ENCODE measurements around the gene MYL12B.

Gene MYL12B

GRCh38 chr18:3281456-3282400 lies 19.8 kb downstream of the MYL12B start:
- H3K4me1 ChIP-seq, result peaks cover 15% of the 10 kb centered on the region

GRCh38 chr18:3283253-3283863 lies 21.4 kb downstream of the MYL12B start:
- in situ Hi-C loops (cut with MboI; ENCODE audit: low sequenced_read_pairs), result loop anchor here (5.0 to 25.0 kb wide), 5 partner anchors 171 to 704 kb away; partner anchors contain the start of gene TGIF1

More at GRCh38 chr18:3281456-3282400, 19.8 kb downstream of the MYL12B start:
- Histone ChIP-seq H3K36me3 (replicated peaks) (peaks cover 15% of the 10 kb centered on the region), H3K4me3 (no peak overlapping the region), H3K9me3 (no peaks in the 10 kb centered on the region), H3K27me3 (ENCODE audit: low read depth) (no peaks in the 10 kb centered on the region)
- in situ Hi-C loops (cut with MboI; ENCODE audit: low sequenced_read_pairs), result loop anchor here (5.0 to 25.0 kb wide), 5 partner anchors 173 to 706 kb away; partner anchors contain the start of gene TGIF1
- peak in 1 of 2 experiments; percentile 81 for DNase-seq (ENCODE audit: low spot score in 2 of 2)

DNA sequence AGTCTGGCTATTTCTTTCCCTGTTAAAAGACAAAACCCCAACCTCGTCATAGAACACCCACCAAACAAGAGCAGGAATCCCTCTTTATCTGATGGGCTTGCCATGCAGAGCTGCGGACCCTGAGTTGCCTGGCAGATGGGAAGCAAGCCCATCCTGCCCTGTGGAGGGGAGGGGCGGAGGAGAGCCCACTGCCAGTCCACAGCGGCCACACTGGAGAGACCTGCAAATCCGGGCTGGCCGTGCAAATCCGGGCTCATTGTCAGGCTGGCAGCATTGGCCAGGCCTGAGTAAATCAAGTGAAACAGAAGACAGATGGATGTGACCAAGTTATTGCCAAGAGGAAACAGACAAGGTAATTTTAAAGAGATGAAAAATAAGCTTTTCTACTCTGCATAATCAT lies 22.0 kb downstream of the MYL12B start:
- Histone ChIP-seq H3K36me3 (replicated peaks) (no peaks in the 10 kb centered on the region), H3K4me3 (no peak overlapping the region), H3K4me1 (peaks cover 4% of the 10 kb centered on the region; the same call in 1 of the 2 replicates), H3K27me3 (ENCODE audit: low read depth) (no peaks in the 10 kb centered on the region), H3K9me3 (no peaks in the 10 kb centered on the region)
- in situ Hi-C loops (cut with MboI; ENCODE audit: low sequenced_read_pairs), result loop anchor here (5.0 to 25.0 kb wide), 5 partner anchors 171 to 703 kb away; partner anchors contain the start of gene TGIF1
- no peak for DNase-seq (ENCODE audit: low spot score in 2 of 2)

More at GRCh38 chr18:3283253-3283863, 21.4 kb downstream of the MYL12B start:
- no peaks in the 10 kb centered on the region for H3K9me3 ChIP-seq
- peaks cover under 1% of the 10 kb centered on the region for H3K36me3 ChIP-seq (replicated peaks)
- no peak overlapping the region for H3K4me3 ChIP-seq
- H3K27me3 ChIP-seq (ENCODE audit: low read depth), result no peaks in the 10 kb centered on the region
- peaks cover 10% of the 10 kb centered on the region for H3K4me1 ChIP-seq
- DNase-seq (ENCODE audit: low spot score in 2 of 2), result no peak

DNA sequence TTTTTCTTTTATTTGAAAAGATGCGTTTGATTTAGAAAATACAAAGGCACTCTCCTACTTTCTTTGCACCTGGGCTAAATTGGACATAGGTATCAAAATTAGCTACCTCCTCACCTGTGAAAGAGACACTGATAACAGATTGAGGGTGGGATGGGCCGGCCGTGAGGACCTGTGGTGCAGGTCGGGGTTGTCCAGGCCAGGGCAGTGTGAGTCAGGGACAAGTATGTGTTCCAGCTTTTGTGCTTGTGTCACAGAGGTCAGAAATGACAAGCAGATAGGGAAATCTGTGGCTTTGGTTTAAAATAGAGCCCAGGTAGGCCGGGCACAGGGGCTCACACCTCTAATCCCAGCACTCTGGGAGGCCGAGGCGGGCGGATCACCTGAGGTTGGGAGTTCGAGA lies 22.6 kb downstream of the MYL12B start:
- H3K9me3 ChIP-seq, result no peaks in the 10 kb centered on the region
- H3K4me3 ChIP-seq, result no peak overlapping the region
- H3K4me1 ChIP-seq, result no peaks in the 10 kb centered on the region
- DNase-seq (ENCODE audit: low spot score in 2 of 2), result no peak
- H3K36me3 ChIP-seq (replicated peaks), result no peaks in the 10 kb centered on the region
- in situ Hi-C loops (cut with MboI; ENCODE audit: low sequenced_read_pairs), result loop anchor here (5.0 to 25.0 kb wide), 5 partner anchors 170 to 703 kb away; partner anchors contain the start of gene TGIF1
- H3K27me3 ChIP-seq (ENCODE audit: low read depth), result no peaks in the 10 kb centered on the region

GRCh38 chr18:3286159-3286558 lies 24.2 kb downstream of the MYL12B start:
- Histone ChIP-seq H3K36me3 (replicated peaks) (no peaks in the 10 kb centered on the region), H3K27me3 (ENCODE audit: low read depth) (no peaks in the 10 kb centered on the region), H3K4me1 (no peaks in the 10 kb centered on the region), H3K4me3 (no peak overlapping the region), H3K9me3 (no peaks in the 10 kb centered on the region)
- in situ Hi-C loops (cut with MboI; ENCODE audit: low sequenced_read_pairs), result loop anchor here (10.0 to 25.0 kb wide), 3 partner anchors 169 to 701 kb away; partner anchors contain the start of gene TGIF1
- no peak for DNase-seq (ENCODE audit: low spot score in 2 of 2)

- no peaks in the 10 kb centered on the region for H3K9me3 ChIP-seq
- DNase-seq (ENCODE audit: low spot score in 2 of 2), result no peak
- in situ Hi-C loops (cut with MboI; ENCODE audit: low sequenced_read_pairs), result loop anchor here (25.0 kb wide), 1 partner anchor 694 kb away; no protein-coding TSS in a partner anchor
Measured at GRCh38 chr18:3293196-3293951, 31.4 kb downstream of the MYL12B start.

GRCh38 chr18:3294435-3295080 lies 32.6 kb downstream of the MYL12B start:
- no peak overlapping the region for H3K4me3 ChIP-seq
- no peaks in the 10 kb centered on the region for H3K36me3 ChIP-seq (replicated peaks)
- no peaks in the 10 kb centered on the region for H3K27me3 ChIP-seq (ENCODE audit: low read depth)
- peaks cover 2% of the 10 kb centered on the region for H3K4me1 ChIP-seq
- in situ Hi-C loops (cut with MboI; ENCODE audit: low sequenced_read_pairs), result loop anchor here (25.0 kb wide), 1 partner anchor 693 kb away; no protein-coding TSS in a partner anchor
- H3K9me3 ChIP-seq, result no peaks in the 10 kb centered on the region
- no peak for DNase-seq (ENCODE audit: low spot score in 2 of 2)

More at GRCh38 chr18:3293196-3293951, 31.4 kb downstream of the MYL12B start:
- Histone ChIP-seq H3K4me1 (peaks cover 2% of the 10 kb centered on the region), H3K36me3 (replicated peaks) (no peaks in the 10 kb centered on the region), H3K4me3 (no peak overlapping the region), H3K27me3 (ENCODE audit: low read depth) (no peaks in the 10 kb centered on the region)

- Histone ChIP-seq H3K4me3 (peak overlapping the region; percentile 69), H3K36me3 (replicated peaks) (no peaks in the 10 kb centered on the region), H3K4me1 (peaks cover 2% of the 10 kb centered on the region), H3K9me3 (no peaks in the 10 kb centered on the region), H3K27me3 (ENCODE audit: low read depth) (peaks cover 6% of the 10 kb centered on the region; the same call in 1 of the 2 replicates)
- DNase-seq (ENCODE audit: low spot score in 2 of 2), result peak; percentile 92 to 97
- in situ Hi-C loops (cut with MboI; ENCODE audit: low sequenced_read_pairs), result loop anchor here (25.0 kb wide), 1 partner anchor 690 kb away; no protein-coding TSS in a partner anchor
Measured at GRCh38 chr18:3297025-3297984, 35.4 kb downstream of the MYL12B start.

- H3K4me1 ChIP-seq, result no peaks in the 10 kb centered on the region
- no peaks in the 10 kb centered on the region for H3K36me3 ChIP-seq (replicated peaks)
- no peaks in the 10 kb centered on the region for H3K9me3 ChIP-seq
- no peak for DNase-seq (ENCODE audit: low spot score in 2 of 2)
- no peak overlapping the region for H3K4me3 ChIP-seq
- peaks cover 4% of the 10 kb centered on the region; the same call in 1 of the 2 replicates for H3K27me3 ChIP-seq (ENCODE audit: low read depth)
- in situ Hi-C loops (cut with MboI; ENCODE audit: low sequenced_read_pairs), result no loop called here
Measured at GRCh38 chr18:3304832-3305231, 42.9 kb downstream of the MYL12B start.

GRCh38 chr18:3305354-3305762 lies 43.4 kb downstream of the MYL12B start:
- Histone ChIP-seq H3K9me3 (no peaks in the 10 kb centered on the region), H3K27me3 (ENCODE audit: low read depth) (no peaks in the 10 kb centered on the region), H3K4me3 (no peak overlapping the region), H3K36me3 (replicated peaks) (no peaks in the 10 kb centered on the region), H3K4me1 (no peaks in the 10 kb centered on the region)
- in situ Hi-C loops (cut with MboI; ENCODE audit: low sequenced_read_pairs), result no loop called here
- no peak for DNase-seq (ENCODE audit: low spot score in 2 of 2)

DNA sequence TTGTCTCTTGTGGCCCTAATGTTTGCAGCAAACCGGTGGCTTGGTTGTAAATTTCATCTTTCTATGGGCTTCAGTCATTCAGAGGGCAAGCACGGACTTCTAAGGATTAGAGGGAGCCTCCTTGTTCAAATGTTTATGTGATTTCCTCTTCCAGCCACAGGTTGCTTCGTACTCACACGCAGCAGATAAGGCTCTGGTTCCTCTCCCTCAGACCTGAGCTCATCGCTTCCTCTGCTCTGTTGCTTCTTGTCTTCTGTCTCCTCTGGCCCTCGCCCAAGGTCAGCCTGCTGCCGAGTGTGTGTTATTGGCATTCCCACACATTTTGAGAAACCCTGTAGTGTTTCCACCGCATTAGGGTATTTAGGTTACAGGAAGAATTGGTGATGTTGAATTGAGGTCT lies 44.0 kb downstream of the MYL12B start:
- Histone ChIP-seq H3K27me3 (ENCODE audit: low read depth) (no peaks in the 10 kb centered on the region), H3K9me3 (no peaks in the 10 kb centered on the region), H3K4me1 (no peaks in the 10 kb centered on the region), H3K36me3 (replicated peaks) (no peaks in the 10 kb centered on the region), H3K4me3 (no peak overlapping the region)
- in situ Hi-C loops (cut with MboI; ENCODE audit: low sequenced_read_pairs), result no loop called here
- DNase-seq (ENCODE audit: low spot score in 2 of 2), result no peak

- Histone ChIP-seq H3K4me3 (no peak overlapping the region), H3K36me3 (replicated peaks) (no peaks in the 10 kb centered on the region), H3K27me3 (ENCODE audit: low read depth) (no peaks in the 10 kb centered on the region), H3K9me3 (no peaks in the 10 kb centered on the region), H3K4me1 (no peaks in the 10 kb centered on the region)
- DNase-seq (ENCODE audit: low spot score in 2 of 2), result no peak
- in situ Hi-C loops (cut with MboI; ENCODE audit: low sequenced_read_pairs), result no loop called here
Measured at GRCh38 chr18:3306391-3306790, 44.5 kb downstream of the MYL12B start.

All from HAP-1 (cell line).